GM23248 (cell line): ENCODE results near the gene INO80D. TPM values are rescaled to one million over a fixed set of nuclear protein-coding genes. Genes with fewer than 3 reads are reported as not detected.

ENCODE experiments used
- DNase-seq: peaks from one replicate; pipeline ENCODE4 v3.0.0-alpha.2; 2015
- H2AFZ ChIP-seq: fragments of 200-600 bp; sonication (generic); 2 replicates; pipeline ENCODE4 v1.6.1; 2016; ENCODE audit warnings: antibody characterized with exemption
- H3F3A ChIP-seq: fragments of 200-600 bp; sonication (generic); 2 replicates; pipeline ENCODE4 v1.6.1; 2016; ENCODE audit warnings: mild to moderate bottlenecking, antibody characterized with exemption, mixed run types; ENCODE audit not compliant: insufficient read depth
- H3K27ac ChIP-seq: fragments of 200-600 bp; sonication (generic); 2 replicates; pipeline ENCODE4 v1.5.1; 2016; ENCODE audit warnings: mild to moderate bottlenecking
- H3K27me3 ChIP-seq: fragments of 200-600 bp; sonication (generic); replicated peaks from 2 replicates; pipeline ENCODE4 v1.6.1; 2016; ENCODE audit warnings: mild to moderate bottlenecking; ENCODE audit not compliant: insufficient read depth
- H3K36me3 ChIP-seq: fragments of 200-600 bp; sonication (generic); 2 replicates; pipeline ENCODE4 v1.6.1; 2016; ENCODE audit warnings: low read depth, mild to moderate bottlenecking
- H3K4me1 ChIP-seq: fragments of 200-600 bp; sonication (generic); 2 replicates; pipeline ENCODE4 v1.6.1; 2016; ENCODE audit warnings: mild to moderate bottlenecking; ENCODE audit not compliant: insufficient read depth
- H3K4me2 ChIP-seq: fragments of 200-600 bp; sonication (generic); one replicate; pipeline ENCODE4 v1.6.1; 2016; ENCODE audit warnings: mild to moderate bottlenecking; ENCODE audit not compliant: unreplicated experiment
- H3K4me3 ChIP-seq: fragments of 200-600 bp; sonication (generic); 2 replicates; pipeline ENCODE4 v1.5.1; 2016; ENCODE audit warnings: mild to moderate bottlenecking
- H3K79me2 ChIP-seq: fragments of 200-600 bp; sonication (generic); 2 replicates; pipeline ENCODE4 v1.6.1; 2016; ENCODE audit warnings: mild to moderate bottlenecking; ENCODE audit not compliant: insufficient read depth
- H3K9ac ChIP-seq: fragments of 200-600 bp; sonication (generic); 2 replicates; pipeline ENCODE4 v1.6.1; 2016; ENCODE audit warnings: mild to moderate bottlenecking
- H3K9me2 ChIP-seq: fragments of 200-600 bp; sonication (generic); 2 replicates; pipeline ENCODE4 v1.6.1; 2016; ENCODE audit warnings: mixed run types, mild to moderate bottlenecking, moderate library complexity; ENCODE audit not compliant: insufficient read depth
- H3K9me3 ChIP-seq: fragments of 200-600 bp; sonication (generic); one replicate; pipeline ENCODE4 v1.6.1; 2017; ENCODE audit warnings: low read depth
- H4K20me1 ChIP-seq: fragments of 200-600 bp; sonication (generic); 2 replicates; pipeline ENCODE4 v1.6.0; 2016; ENCODE audit not compliant: insufficient read depth
- EZH2 ChIP-seq: fragments of 200-600 bp; sonication (generic); IDR thresholded peaks from 2 replicates; pipeline ENCODE4 v1.6.1; 2018; ENCODE audit warnings: antibody characterized with exemption, mild to moderate bottlenecking; ENCODE audit not compliant: insufficient read depth, poor library complexity, severe bottlenecking
- EZH2phosphoT487 ChIP-seq: fragments of 200-600 bp; sonication (generic); IDR thresholded peaks from 2 replicates; pipeline ENCODE4 v1.6.1; 2018; ENCODE audit warnings: antibody characterized with exemption, moderate library complexity, mild to moderate bottlenecking, low read depth; ENCODE audit not compliant: insufficient read depth
- WGBS, 2 experiments: methylation state at CpG; one replicate each; pipeline ENCODE4 v1.1.6; 2015 to 2017; ENCODE audit warnings: low lambda C conversion rate in 2 of 2, low coverage in 1 of 2; ENCODE audit errors: missing lambda C conversion rate in 2 of 2; 5-methylcytosine and 5-hydroxymethylcytosine counted together
- in situ Hi-C: fragments of 300-500 bp; cut with MboI; formaldehyde crosslinking; loops from 2 replicates; pipeline ENCODE4 v1.15.0; 2020
- polyA plus RNA-seq: library from polyadenylated mRNA; unstranded; fragments of >200 nt; fragmentation: Nextera tagmentation; extraction: Ambion mirVana; gene quantifications from 2 replicates; pipeline ENCODE4 v1.2.1, GENCODE V29; 2016
- total RNA-seq: library from RNA; depleted of rRNA; stranded (reverse); fragments of >200 nt; shearing (Covaris generic); gene quantifications from 2 replicates; pipeline ENCODE4 v1.2.3, GENCODE V29; 2014

INO80D gene
- total and polyA plus RNA-seq, 2 experiments from 2014 or later, result 3.4 to 4.8 TPM

DNA sequence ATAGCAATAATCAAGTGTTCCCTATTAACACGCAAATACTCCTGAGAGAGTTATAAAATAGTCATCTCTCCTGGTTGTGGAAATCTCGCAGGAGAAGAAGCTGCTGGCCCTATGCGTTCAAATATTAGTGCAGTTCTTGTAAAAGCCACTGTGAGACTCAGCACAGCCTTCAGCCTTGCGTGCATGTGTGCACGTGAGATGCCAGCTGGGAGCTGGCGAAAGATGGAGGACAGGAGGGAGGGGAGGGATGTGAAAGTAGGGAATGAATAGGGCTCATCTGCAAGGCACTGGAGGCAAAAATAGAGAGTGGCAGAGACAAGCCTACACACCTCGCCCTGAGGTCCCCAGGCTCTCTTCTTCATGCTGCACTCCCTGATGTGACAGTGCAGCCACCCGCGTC lies 126.5 kb downstream of the INO80D start:
- Histone ChIP-seq H2AFZ (no peak overlapping the region), H3K4me2 (no peak overlapping the region), H3K27me3 (no peaks in the 10 kb centered on the region), H3K9me2 (no peaks in the 10 kb centered on the region), H3K27ac (no peak overlapping the region), H3K36me3 (no peaks in the 10 kb centered on the region), H3F3A (no peaks in the 10 kb centered on the region), H3K9me3 (no peaks in the 10 kb centered on the region), H3K9ac (no peak overlapping the region), H3K4me1 (no peaks in the 10 kb centered on the region), H4K20me1 (no peaks in the 10 kb centered on the region), H3K79me2 (no peaks in the 10 kb centered on the region), H3K4me3 (no peak overlapping the region)
- DNase-seq, result no peak
- 70 to 74% methylated on average over 9 of the region's 9 CpGs for WGBS, 2 experiments
- TF ChIP-seq EZH2phosphoT487, result no peak
- TF ChIP-seq EZH2, result no peak
- in situ Hi-C loops, result no loop called here

DNA sequence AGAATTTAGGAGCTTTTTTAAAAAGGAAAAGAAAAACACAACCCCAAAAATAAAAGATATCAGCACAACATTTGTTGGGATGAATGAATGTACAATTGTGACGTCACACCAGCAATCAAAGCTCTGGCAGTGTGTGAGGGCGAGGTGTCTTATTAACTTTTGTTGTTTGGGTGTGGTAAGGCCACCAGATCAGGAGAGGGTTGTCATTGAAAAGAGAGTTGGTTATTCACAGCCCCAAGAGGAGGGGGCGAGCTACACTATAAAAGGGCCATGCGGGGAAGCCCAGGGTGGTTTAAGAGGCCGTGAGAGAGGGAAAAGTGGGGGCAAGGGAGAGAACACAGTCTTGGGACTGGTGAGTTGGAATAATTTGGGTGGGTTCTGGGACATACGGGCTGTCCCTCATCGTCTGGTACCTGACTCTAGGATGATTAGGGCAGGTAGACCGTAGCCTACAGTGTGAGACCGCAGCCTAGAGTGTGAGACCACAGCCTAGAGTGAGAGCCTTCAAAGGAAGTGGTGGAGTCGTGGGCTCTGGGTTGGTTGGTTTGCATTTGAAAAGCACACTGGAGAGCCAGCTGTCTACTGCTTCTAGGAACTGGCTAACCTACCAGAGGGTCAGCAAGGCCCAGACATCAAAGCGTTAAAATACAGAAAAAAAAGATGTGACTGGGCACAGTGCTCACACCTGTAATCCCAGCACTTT lies 128.4 kb downstream of the INO80D start:
- Histone ChIP-seq H3K36me3 (no peaks in the 10 kb centered on the region), H2AFZ (no peak overlapping the region), H3K4me1 (no peaks in the 10 kb centered on the region), H3K9me2 (no peaks in the 10 kb centered on the region), H4K20me1 (no peaks in the 10 kb centered on the region), H3K4me3 (no peak overlapping the region), H3F3A (no peaks in the 10 kb centered on the region), H3K4me2 (no peak overlapping the region), H3K79me2 (no peaks in the 10 kb centered on the region), H3K9ac (no peak overlapping the region), H3K27me3 (no peaks in the 10 kb centered on the region), H3K9me3 (no peaks in the 10 kb centered on the region), H3K27ac (no peak overlapping the region)
- no peak for DNase-seq
- in situ Hi-C loops, result no loop called here
- TF ChIP-seq EZH2 (no peak), EZH2phosphoT487 (no peak)
- 54 to 55% methylated on average over 11 of the region's 11 CpGs for WGBS, 2 experiments

DNA sequence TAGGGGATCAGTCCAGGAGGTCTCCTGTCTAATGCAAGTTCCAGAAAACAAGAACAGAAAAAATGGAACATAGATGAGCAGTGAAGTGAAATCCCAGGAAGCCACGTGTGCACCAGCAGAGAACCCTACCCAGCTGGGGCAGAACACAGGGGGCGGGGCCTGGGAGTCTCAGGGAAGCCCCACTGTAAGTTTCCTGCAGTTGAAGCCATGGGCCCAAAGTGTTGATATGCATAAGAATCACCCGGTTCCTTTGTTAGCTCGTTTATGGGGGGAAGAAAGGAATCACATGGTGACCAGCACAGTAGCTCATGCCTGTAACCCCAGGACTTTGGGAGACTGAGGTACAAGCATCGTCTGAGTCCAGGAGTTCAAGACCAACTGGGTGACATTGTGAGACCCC lies 131.3 kb downstream of the INO80D start:
- H3K79me2 ChIP-seq, result no peaks in the 10 kb centered on the region
- no peaks in the 10 kb centered on the region for H3F3A ChIP-seq
- in situ Hi-C loops, result no loop called here
- no peak overlapping the region for H3K27ac ChIP-seq
- H3K4me1 ChIP-seq, result no peaks in the 10 kb centered on the region
- TF ChIP-seq EZH2phosphoT487, result no peak
- TF ChIP-seq EZH2, result no peak
- no peak overlapping the region for H3K9ac ChIP-seq
- 53 to 58% methylated on average over 5 of the region's 5 CpGs for WGBS, 2 experiments
- H2AFZ ChIP-seq, result no peak overlapping the region
- H3K4me3 ChIP-seq, result no peak overlapping the region
- no peaks in the 10 kb centered on the region for H3K36me3 ChIP-seq
- no peak overlapping the region for H3K4me2 ChIP-seq
- no peaks in the 10 kb centered on the region for H3K9me3 ChIP-seq
- H3K9me2 ChIP-seq, result no peaks in the 10 kb centered on the region
- H3K27me3 ChIP-seq, result peaks cover 16% of the 10 kb centered on the region
- H4K20me1 ChIP-seq, result no peaks in the 10 kb centered on the region
- no peak for DNase-seq

DNA sequence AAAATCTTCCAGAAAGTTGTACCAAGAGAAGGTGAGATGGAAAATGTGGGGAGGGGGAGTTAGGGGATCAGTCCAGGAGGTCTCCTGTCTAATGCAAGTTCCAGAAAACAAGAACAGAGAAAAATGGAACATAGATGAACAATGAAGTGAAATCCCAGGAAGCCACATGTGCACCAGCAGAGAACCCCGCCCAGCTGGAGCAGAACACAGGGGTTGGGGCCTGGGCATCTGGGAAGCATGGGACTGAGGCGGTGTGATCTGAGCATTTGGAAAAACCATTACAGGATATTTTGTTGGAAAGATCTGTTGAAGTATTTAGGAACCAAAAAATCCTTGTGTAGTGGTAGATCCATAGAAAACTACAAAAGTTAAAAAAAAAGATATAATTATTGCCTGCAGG lies 133.7 kb downstream of the INO80D start:
- Histone ChIP-seq H3K9me2 (no peaks in the 10 kb centered on the region), H3K4me2 (no peak overlapping the region), H3K36me3 (no peaks in the 10 kb centered on the region), H3K9ac (no peak overlapping the region), H3K4me1 (no peaks in the 10 kb centered on the region), H3K4me3 (no peak overlapping the region), H2AFZ (no peak overlapping the region), H4K20me1 (no peaks in the 10 kb centered on the region), H3K9me3 (no peaks in the 10 kb centered on the region), H3K27me3 (peaks cover 16% of the 10 kb centered on the region), H3F3A (no peaks in the 10 kb centered on the region), H3K79me2 (no peaks in the 10 kb centered on the region), H3K27ac (no peak overlapping the region)
- TF ChIP-seq EZH2 (no peak), EZH2phosphoT487 (no peak)
- WGBS, 2 experiments, result 37 to 44% methylated on average over 2 of the region's 2 CpGs
- DNase-seq, result no peak
- in situ Hi-C loops, result no loop called here

DNA sequence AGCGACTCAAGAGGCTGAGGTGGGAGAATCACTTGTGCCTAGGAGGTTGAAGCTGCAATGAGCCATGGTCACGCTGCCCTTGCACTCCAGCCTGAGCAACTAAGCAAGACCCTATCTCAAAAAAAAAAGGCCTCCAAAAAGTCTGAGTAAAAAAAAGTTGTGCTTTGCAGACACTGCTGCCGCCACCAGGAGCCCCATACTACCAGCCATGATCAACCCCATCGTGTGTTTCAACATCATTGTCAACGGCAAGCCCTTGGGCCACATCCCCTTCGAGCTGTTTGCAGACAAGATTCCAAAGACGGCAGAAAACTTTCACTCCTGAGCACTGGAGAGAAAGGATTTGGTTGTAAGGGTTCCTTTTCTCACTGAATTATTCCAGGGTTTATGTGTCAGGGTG lies 137.1 kb downstream of the INO80D start:
- 53 to 58% methylated on average over 7 of the region's 7 CpGs for WGBS, 2 experiments
- no peak for TF ChIP-seq EZH2
- no peak for TF ChIP-seq EZH2phosphoT487
- no peak overlapping the region for H3K27ac ChIP-seq
- H3K27me3 ChIP-seq, result peaks cover 16% of the 10 kb centered on the region
- H3K4me3 ChIP-seq, result no peak overlapping the region
- H3K9me2 ChIP-seq, result no peaks in the 10 kb centered on the region
- no peaks in the 10 kb centered on the region for H3K79me2 ChIP-seq
- DNase-seq, result no peak
- no peaks in the 10 kb centered on the region for H4K20me1 ChIP-seq
- no peak overlapping the region for H3K9ac ChIP-seq
- no peak overlapping the region for H3K4me2 ChIP-seq
- no peaks in the 10 kb centered on the region for H3K9me3 ChIP-seq
- H3K36me3 ChIP-seq, result no peaks in the 10 kb centered on the region
- H3F3A ChIP-seq, result no peaks in the 10 kb centered on the region
- in situ Hi-C loops, result no loop called here
- no peaks in the 10 kb centered on the region for H3K4me1 ChIP-seq
- H2AFZ ChIP-seq, result no peak overlapping the region
